ENCODE results near the gene TTC23.

DNA sequence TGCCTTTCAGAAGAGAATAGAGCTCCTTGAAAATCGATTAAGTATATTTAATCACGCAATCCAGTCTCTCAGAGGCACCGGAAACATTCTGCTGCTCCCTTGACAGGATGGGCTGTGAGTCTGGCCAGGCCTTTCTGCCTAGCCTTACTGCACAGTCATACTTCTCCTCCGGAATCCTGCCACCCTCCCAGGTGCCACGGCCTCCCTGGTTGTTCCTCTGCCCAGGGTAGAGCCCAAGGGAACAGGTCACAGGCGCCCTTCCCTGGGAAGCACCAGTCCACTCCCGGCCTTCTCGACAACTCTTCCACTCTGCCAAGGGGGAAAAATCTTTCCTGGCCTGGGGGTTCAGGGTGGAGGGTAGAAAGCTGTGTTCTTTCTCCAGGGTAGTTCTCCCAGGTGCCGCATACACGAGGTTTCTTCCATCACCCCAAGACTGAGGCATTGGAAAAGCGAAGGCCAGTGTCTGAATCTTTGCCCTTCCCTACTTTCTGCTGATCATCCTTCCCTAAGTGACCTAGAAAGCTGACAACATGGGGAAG lies 161.9 kb downstream of the TTC23 start:
- TF ChIP-seq REST (IDR thresholded peaks at IDR 0.05; ENCODE audit: insufficient read depth in 1 of 2, low read depth in 2 of 2, low read length in 2 of 2) (no peak), TAF1 (IDR thresholded peaks at IDR 0.05; ENCODE audit: borderline replicate concordance, insufficient read depth, low read length) (no peak)

Data from PFSK-1 (cell line).